GM19043 (cell line): ENCODE measurements around the gene THEM5.

Experiments used
- ATAC-seq: cut with Tn5 transposase; IDR thresholded peaks from one replicate; pipeline ENCODE4 v1.9.1; 2021; ENCODE audit warnings: low read depth; ENCODE audit not compliant: unreplicated experiment

THEM5 gene

DNA sequence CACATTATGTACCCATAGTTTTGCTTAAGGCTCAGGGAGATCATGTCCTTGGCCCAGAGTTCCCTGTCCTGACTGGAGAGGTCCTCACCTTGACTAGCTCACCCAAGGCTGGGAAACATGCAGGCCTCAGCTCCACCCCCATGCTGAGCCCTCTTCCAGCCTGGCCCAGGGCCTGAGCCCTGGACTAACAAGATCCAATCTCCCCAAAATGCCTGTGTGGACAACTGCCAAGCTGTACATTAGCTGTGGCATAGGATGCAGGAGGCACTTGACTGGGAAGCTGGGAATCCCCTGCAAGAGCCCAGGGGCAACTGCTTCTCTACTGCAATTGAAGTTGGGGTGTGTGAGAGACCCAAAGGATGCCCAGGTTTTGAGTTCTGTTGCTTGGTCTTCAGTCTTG lies 50.3 kb downstream of the THEM5 start:
- no peak for ATAC-seq

DNA sequence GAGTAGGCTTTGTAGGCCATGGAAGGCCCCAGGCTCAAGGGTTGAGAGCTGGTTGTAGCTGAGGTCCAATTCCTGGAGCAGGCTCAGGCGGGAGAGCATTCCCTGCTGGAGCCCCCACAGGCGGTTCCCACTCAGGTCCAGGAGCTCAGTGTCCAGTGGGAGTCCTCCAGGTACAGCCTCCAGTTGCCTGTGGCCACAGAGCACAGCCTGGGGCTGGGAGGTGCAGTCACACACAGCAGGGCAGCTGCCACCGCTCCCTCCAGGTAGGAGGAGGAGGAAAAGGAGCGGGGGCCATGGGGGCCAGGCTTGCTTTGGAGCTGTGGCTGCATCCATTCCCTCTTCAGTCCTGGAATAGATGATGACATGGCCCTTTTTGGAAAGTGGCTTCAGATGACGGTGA lies 51.1 kb downstream of the THEM5 start:
- ATAC-seq = no peak

DNA sequence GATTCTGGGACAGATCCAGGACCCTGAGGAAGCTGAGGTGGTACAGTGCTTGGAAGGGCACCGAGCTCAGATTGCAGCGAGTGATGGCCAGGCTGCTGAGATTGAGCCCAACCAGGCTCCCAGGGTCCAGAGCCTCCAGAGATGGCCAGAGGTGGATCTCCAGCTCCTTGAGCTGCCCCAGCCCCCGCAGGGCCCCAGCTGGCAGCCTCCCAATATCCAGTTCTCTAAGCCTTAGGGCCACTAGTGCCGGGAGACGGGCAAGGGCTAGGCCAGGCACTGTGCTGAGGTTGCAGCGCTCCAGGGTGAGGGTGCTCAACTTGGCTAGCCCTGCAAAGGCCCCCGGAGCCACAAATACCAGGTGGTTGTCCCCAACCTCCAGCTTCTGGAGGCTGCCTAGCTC lies 51.7 kb downstream of the THEM5 start:
- ATAC-seq = no peak

DNA sequence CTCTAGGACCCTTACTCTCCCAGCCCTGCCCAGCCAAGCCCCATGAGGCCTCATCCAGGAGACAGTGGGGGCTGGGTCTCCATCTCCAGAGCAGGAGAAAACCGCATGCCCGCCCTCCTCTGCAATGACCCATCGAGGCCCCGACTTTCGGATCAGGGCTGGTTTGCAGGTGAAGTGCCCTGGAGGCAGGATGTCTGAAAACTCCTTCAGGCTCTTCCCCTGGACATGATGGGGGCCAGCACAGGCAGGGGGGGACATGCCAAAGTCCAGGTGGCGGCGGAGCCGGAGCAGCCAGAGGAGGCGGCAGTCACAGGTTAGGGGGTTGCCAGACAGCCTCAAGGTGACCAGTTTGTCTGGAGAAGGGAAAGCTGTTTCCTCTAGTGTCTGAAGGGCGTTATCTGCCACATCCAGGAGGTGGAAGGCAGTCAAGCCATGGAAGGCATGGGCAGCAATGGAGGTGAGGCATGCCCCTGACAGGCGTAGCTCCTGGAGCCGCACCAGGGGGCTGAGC lies 52.1 kb downstream of the THEM5 start:
- ATAC-seq = no peak

DNA sequence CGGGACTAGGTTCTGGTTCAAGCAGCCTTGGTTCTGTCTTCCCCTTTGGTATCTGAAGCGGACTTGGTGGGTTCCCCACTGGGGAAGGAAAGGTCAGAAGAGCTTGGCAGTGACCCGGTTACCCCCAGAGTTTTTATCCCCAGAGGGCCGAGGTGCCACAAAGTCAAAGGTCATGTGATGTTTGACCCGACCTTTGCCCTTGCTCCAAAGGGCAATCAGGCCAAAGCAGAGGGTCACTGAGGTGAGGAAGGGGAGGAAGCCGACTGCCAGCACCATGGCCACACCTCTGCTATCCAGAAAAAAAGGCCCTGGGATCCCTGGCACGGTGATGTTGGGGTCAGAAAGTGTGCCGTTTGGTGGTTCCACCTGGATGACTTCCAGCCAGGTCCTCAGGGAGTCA lies 52.7 kb downstream of the THEM5 start:
- ATAC-seq = no peak

DNA sequence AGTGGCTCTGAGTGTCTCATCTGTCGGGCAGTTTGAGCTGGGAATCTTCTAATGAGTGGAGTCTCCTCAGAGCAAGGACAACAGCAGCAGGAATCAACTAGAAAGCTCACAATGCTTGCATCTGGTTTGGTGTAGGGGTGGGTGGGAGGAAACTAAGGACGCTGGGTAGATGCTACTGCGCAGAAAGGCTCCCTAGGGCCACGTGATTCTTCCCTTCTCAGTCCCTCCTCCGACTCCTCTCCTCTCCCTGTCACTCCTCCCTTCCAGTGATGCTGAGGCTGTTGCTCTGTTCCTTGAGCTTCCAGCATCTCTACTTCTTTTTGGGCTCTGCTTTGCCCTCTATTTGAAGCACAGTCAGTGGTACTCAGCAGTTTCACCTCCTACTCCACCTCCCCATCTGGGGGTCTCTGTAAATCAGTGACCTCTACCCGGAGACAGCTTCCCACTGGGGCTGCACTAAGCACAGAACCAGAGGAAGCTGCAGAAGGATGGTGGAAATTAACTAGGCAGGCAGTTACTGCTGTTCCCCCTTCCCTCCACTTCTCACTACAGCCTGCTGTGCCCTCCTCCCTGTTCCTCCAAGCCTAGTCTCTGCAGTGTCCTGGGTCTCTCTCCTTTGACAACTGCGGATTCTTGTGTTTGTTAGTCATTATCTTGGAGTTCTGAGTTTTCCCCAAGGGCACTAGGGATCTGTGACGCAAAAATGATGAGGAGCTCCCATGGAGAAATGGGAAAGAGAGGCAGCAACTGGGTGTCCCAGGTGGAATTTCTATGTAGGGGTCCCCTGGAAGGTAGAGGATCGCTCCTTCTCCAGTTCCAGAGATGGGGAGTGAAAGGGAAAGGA lies 54.1 kb downstream of the THEM5 start:
- ATAC-seq = no peak

DNA sequence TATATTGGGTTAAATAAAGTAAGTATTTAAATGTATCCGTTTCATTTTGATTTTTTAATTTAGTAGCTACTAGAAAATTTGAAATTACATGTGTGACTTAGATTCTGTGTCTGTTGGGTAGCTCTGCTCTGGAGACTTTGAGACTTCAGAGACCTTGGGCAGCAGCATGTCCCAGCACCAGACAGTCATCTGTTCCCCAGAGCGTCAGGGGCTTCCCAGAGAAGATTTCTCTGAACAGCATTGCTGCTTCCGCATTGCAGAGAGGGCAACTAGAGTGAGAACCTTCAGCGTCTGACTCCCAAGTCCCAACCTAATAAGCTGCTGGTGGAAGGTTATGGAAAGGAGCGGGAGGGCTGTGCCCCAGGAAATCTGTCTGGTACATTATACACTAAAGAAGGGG lies 54.9 kb downstream of the THEM5 start:
- ATAC-seq = no peak
